Psoas muscle (tissue), 8 donors: ENCODE measurements around the gene YAP1. TPM values are rescaled to one million over a fixed set of nuclear protein-coding genes. Genes with fewer than 3 reads are reported as not detected.

Experiments used
- ATAC-seq, 4 donors: fragments of 200-7000 bp; cut with Tn5 transposase; one replicate each; pipeline ENCODE4 v1.9.1; 2020; ENCODE audit warnings: moderate library complexity in 3 of 4, mild to moderate bottlenecking in 2 of 4
- DNase-seq, 2 donors: peaks; one replicate each; pipeline ENCODE4 v3.0.0-alpha.2; 2020
- H3K27ac ChIP-seq: fragments of 200-600 bp; one replicate; pipeline ENCODE4 v1.8.0; 2022
- H3K27me3 ChIP-seq, 3 donors: fragments of 200-600 bp in 1 of 3; one replicate each; pipeline versions ENCODE4 v1.6.1 to v1.8.0; 2013 to 2022; ENCODE audit warnings: low read length in 2 of 3, mild to moderate bottlenecking in 2 of 3, moderate library complexity in 1 of 3; ENCODE audit not compliant: insufficient read depth in 3 of 3
- H3K36me3 ChIP-seq, 2 donors: fragments of 200-600 bp in 1 of 2; one replicate each; pipeline versions ENCODE4 v1.6.1 to v1.8.0; 2013 to 2022; ENCODE audit warnings: low read depth in 1 of 2, mild to moderate bottlenecking in 1 of 2, moderate library complexity in 1 of 2; ENCODE audit not compliant: insufficient read depth in 1 of 2
- H3K4me1 ChIP-seq: fragments of 200-600 bp; one replicate; pipeline ENCODE4 v1.8.0; 2022
- H3K4me3 ChIP-seq: fragments of 200-600 bp; one replicate; pipeline ENCODE4 v1.8.0; 2022; ENCODE audit warnings: mild to moderate bottlenecking
- H3K9me3 ChIP-seq: fragments of 200-600 bp; one replicate; pipeline ENCODE4 v1.8.0; 2022
- CTCF ChIP-seq: fragments of 200-600 bp; IDR thresholded peaks from one replicate; pipeline ENCODE4 v1.8.0; 2022; ENCODE audit warnings: antibody characterized with exemption
- WGBS, 3 donors: extraction: QIAGEN DNeasy Blood & Tissue Kit; methylation state at CpG; one replicate each; pipeline versions ENCODE4 v1.1.6 to v1.1.7; 2013; 5-methylcytosine and 5-hydroxymethylcytosine counted together
- intact Hi-C, 2 donors: fragments of 100-400 bp; cut with DNase I; formaldehyde crosslinking; loops; one replicate each; pipeline versions ENCODE4 v1.11.0 to v1.14.2; 2022
- polyA plus RNA-seq, 3 donors: library from polyadenylated mRNA; stranded (reverse); fragments of 200-250 nt; gene quantifications; one replicate each; pipeline ENCODE4 v1.2.3, GENCODE V29; 2013
- total RNA-seq, 4 donors: library from RNA; stranded (reverse); fragmentation: NEBNext Ultra II Directional in 2 of 4; extraction: Animal tissue kit (Norgen Biotek cat#: 25700) in 2 of 4; gene quantifications; one replicate each; pipeline versions ENCODE4 v1.2.1 to v1.2.4, GENCODE V29; 2021 to 2023
- donor health status: healthy with polysubstance abuse.
- donor health status: DM: no; HTN: no; CAD: no; lungs with moderate emphysema.
- donor health status: Bipolar disorder and iron deficiency.
- donor health status: healthy.
- donor health status: DM: yes; HTN: yes; CAD: no.
- donor health status: DM: no; HTN: no; CAD: no.
- donor health status: DM: no; HTN: no; CAD: no.
- donor health status: DM: yes; HTN: yes; CAD: no.

YAP1 gene
- total and polyA plus RNA-seq, 7 donors: 11.5 to 124 (median 42.3) TPM

DNA sequence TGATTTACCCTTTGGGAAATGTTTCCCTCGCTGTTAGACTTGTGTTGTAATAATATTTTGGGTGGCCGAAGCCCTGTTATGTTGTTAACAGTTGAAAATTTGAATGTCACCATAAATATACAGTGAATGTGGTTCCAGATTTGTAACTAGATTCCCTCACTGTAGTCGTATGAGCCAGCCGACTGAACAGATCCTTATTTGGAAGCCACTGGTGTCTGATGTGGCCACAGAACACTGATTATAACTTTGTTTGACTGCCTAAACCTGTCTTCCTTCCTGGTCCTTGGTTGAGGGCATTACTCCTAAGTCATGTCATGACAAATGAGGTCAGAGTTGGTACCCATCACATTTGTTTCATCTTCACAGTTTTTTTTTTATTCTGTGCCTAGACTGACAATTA, 45.4 kb downstream of the YAP1 start:
- WGBS, 3 donors: 15 to 42% (median 28%) methylated on average over 4 of the region's 4 CpGs
- no peaks in the 10 kb centered on the region for H3K27me3 ChIP-seq
- TF ChIP-seq CTCF: no peak
- peak overlapping the region; percentile 46 for H3K4me3 ChIP-seq
- no peaks in the 10 kb centered on the region for H3K36me3 ChIP-seq
- DNase-seq (no peak), ATAC-seq (peak in 3 of 4 donors; percentile 43 to 68 (median 62))
- intact Hi-C loops: loop anchor here in 1 of 2 donors (5.0 kb wide), 1 partner anchor 43 kb away; the partner anchor contains the start of gene YAP1
- peaks cover 52% of the 10 kb centered on the region for H3K4me1 ChIP-seq
- no peaks in the 10 kb centered on the region for H3K9me3 ChIP-seq
- H3K27ac ChIP-seq: peak overlapping the region; percentile 71

GRCh38 chr11:102157219-102157618, 47.0 kb downstream of the YAP1 start:
- no peak overlapping the region for H3K4me3 ChIP-seq
- 20 to 34% (median 29%) methylated on average over 2 of the region's 2 CpGs for WGBS, 3 donors
- TF ChIP-seq CTCF: no peak
- no peaks in the 10 kb centered on the region for H3K27me3 ChIP-seq
- peak overlapping the region; percentile 71 for H3K27ac ChIP-seq
- no peaks in the 10 kb centered on the region for H3K9me3 ChIP-seq
- H3K4me1 ChIP-seq: peaks cover 46% of the 10 kb centered on the region
- intact Hi-C loops: loop anchor here in 1 of 2 donors (5.0 kb wide), 1 partner anchor 45 kb away; the partner anchor contains the start of gene YAP1
- DNase-seq (peak; percentile 33 to 62), ATAC-seq (peak; percentile 69 to 90 (median 86))
- H3K36me3 ChIP-seq: no peaks in the 10 kb centered on the region

- intact Hi-C loops: loop anchor here in 1 of 2 donors (5.0 kb wide), 1 partner anchor 46 kb away; the partner anchor contains the start of gene YAP1
- Histone ChIP-seq H3K9me3 (no peaks in the 10 kb centered on the region), H3K4me3 (no peak overlapping the region), H3K27me3 (no peaks in the 10 kb centered on the region), H3K27ac (peak overlapping the region; percentile 71), H3K36me3 (peaks cover 0 to 9% of the 10 kb centered on the region in 2 donors), H3K4me1 (peaks cover 44% of the 10 kb centered on the region)
- DNase-seq (no peak), ATAC-seq (no peak)
- 40 to 59% (median 46%) methylated on average over 2 of the region's 2 CpGs for WGBS, 3 donors
- no peak for TF ChIP-seq CTCF
Observed at GRCh38 chr11:102158164-102158735, 48.0 kb downstream of the YAP1 start.

DNA sequence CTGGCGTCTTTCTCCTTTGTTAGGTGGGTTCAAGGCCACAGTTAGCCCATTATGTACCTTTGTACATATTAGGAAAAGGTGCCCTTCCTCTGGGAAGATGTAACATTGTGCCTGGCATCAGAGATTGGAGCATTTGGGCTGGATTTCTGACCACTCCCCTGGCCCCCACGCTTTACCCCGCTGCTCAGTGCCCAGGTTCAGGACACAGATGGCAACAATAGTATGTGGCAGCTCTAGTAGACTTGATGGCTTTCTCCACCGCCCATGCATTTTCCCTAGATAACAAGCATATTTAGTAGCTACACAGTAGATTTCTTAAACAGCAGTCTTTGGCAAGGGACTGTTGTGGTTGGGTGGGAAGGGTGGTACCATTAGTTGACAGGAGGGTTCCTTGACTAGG, 53.1 kb downstream of the YAP1 start:
- Histone ChIP-seq H3K36me3 (peaks cover 0 to 12% of the 10 kb centered on the region in 2 donors), H3K4me1 (peaks cover 2% of the 10 kb centered on the region), H3K4me3 (no peak overlapping the region), H3K9me3 (no peaks in the 10 kb centered on the region), H3K27me3 (no peaks in the 10 kb centered on the region), H3K27ac (no peak overlapping the region)
- 94 to 98% (median 97%) methylated on average over 4 of the region's 4 CpGs for WGBS, 3 donors
- TF ChIP-seq CTCF: no peak
- ATAC-seq (no peak), DNase-seq (no peak)
- intact Hi-C loops: no loop called here
